Measurements from ENCODE around the gene MICU1.

Gene MICU1

DNA sequence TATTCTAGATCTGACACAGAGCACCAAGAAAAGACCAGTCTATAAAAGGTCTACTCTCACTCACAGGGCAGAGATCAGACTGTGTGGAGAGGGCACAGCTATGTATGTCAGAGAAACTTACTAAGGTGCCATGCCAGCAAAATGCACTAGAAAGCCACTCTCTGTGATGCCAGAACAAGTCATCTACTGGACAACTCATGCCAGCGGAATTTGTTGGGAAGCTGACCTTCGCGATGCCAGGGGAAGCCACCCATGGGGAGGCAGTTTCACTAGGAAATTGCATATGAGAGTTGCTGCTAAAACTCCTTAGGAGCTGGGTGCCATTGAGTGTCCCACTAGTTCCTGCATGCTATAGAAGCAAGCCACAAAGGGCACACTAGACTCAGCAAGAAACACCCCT, 58.5 kb downstream of the MICU1 start (continued):
- TF ChIP-seq, protein P1, sequence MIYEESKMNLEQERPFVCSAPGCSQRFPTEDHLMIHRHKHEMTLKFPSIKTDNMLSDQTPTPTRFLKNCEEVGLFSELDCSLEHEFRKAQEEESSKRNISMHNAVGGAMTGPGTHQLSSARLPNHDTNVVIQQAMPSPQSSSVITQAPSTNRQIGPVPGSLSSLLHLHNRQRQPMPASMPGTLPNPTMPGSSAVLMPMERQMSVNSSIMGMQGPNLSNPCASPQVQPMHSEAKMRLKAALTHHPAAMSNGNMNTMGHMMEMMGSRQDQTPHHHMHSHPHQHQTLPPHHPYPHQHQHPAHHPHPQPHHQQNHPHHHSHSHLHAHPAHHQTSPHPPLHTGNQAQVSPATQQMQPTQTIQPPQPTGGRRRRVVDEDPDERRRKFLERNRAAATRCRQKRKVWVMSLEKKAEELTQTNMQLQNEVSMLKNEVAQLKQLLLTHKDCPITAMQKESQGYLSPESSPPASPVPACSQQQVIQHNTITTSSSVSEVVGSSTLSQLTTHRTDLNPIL (CRISPR knock-in tag; IDR thresholded peaks at IDR 0.05; ENCODE audit: low read depth): no peak
- TF ChIP-seq CSDC2 (CRISPR knock-in tag; IDR thresholded peaks at IDR 0.05) (no peak), ISL1 (CRISPR knock-in tag; IDR thresholded peaks at IDR 0.05) (no peak), ZNF70 (CRISPR knock-in tag; IDR thresholded peaks at IDR 0.05) (no peak), ZFP30 (CRISPR knock-in tag; IDR thresholded peaks at IDR 0.05) (no peak)

- no peak; the same call in 2 of the 3 replicates for ATAC-seq
- TF ChIP-seq CSDC2 (CRISPR knock-in tag; IDR thresholded peaks at IDR 0.05) (no peak), RARB (CRISPR knock-in tag; IDR thresholded peaks at IDR 0.05) (no peak), CSRNP3 (CRISPR knock-in tag; IDR thresholded peaks at IDR 0.05) (no peak), POU6F1 (CRISPR knock-in tag; IDR thresholded peaks at IDR 0.05; ENCODE audit: borderline replicate concordance, low read depth) (no peak), ZNF565 (CRISPR knock-in tag; conservative IDR thresholded peaks at IDR 0.05; ENCODE audit: low read depth) (no peak), ZC3H10 (CRISPR knock-in tag; IDR thresholded peaks at IDR 0.05) (no peak), GLIS3 (CRISPR knock-in tag; IDR thresholded peaks at IDR 0.05) (no peak), TOX (CRISPR knock-in tag; IDR thresholded peaks at IDR 0.05; ENCODE audit: borderline replicate concordance) (no peak), ZFP3 (CRISPR knock-in tag; IDR thresholded peaks at IDR 0.05) (no peak), ISL1 (CRISPR knock-in tag; IDR thresholded peaks at IDR 0.05) (no peak), OSR1 (CRISPR knock-in tag; IDR thresholded peaks at IDR 0.05) (no peak), BACH2 (CRISPR knock-in tag; IDR thresholded peaks at IDR 0.05; ENCODE audit: borderline replicate concordance) (no peak)
- TF ChIP-seq, protein P2, sequence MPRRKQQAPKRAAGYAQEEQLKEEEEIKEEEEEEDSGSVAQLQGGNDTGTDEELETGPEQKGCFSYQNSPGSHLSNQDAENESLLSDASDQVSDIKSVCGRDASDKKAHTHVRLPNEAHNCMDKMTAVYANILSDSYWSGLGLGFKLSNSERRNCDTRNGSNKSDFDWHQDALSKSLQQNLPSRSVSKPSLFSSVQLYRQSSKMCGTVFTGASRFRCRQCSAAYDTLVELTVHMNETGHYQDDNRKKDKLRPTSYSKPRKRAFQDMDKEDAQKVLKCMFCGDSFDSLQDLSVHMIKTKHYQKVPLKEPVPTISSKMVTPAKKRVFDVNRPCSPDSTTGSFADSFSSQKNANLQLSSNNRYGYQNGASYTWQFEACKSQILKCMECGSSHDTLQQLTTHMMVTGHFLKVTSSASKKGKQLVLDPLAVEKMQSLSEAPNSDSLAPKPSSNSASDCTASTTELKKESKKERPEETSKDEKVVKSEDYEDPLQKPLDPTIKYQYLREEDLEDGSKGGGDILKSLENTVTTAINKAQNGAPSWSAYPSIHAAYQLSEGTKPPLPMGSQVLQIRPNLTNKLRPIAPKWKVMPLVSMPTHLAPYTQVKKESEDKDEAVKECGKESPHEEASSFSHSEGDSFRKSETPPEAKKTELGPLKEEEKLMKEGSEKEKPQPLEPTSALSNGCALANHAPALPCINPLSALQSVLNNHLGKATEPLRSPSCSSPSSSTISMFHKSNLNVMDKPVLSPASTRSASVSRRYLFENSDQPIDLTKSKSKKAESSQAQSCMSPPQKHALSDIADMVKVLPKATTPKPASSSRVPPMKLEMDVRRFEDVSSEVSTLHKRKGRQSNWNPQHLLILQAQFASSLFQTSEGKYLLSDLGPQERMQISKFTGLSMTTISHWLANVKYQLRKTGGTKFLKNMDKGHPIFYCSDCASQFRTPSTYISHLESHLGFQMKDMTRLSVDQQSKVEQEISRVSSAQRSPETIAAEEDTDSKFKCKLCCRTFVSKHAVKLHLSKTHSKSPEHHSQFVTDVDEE (CRISPR knock-in tag; IDR thresholded peaks at IDR 0.05): no peak
Measured at GRCh38 chr10:72564596-72564995, 61.3 kb downstream of the MICU1 start.

GRCh38 chr10:72563327-72563932, 62.4 kb downstream of the MICU1 start:
- no peak for ATAC-seq

More at GRCh38 chr10:72563327-72563932, 62.4 kb downstream of the MICU1 start:
- no peak for TF ChIP-seq CSDC2 (CRISPR knock-in tag; IDR thresholded peaks at IDR 0.05)
- TF ChIP-seq ARNTL (CRISPR knock-in tag; IDR thresholded peaks at IDR 0.05; ENCODE audit: borderline replicate concordance, low read depth): no peak
- TF ChIP-seq ZC3H10 (CRISPR knock-in tag; IDR thresholded peaks at IDR 0.05): no peak
- TF ChIP-seq ZNF8 (CRISPR knock-in tag; IDR thresholded peaks at IDR 0.05): no peak
- TF ChIP-seq ZNF70 (CRISPR knock-in tag; IDR thresholded peaks at IDR 0.05): no peak
- TF ChIP-seq TCF4 (CRISPR knock-in tag; IDR thresholded peaks at IDR 0.05; ENCODE audit: borderline replicate concordance): no peak
- no peak for TF ChIP-seq OSR1 (CRISPR knock-in tag; IDR thresholded peaks at IDR 0.05)
- TF ChIP-seq RARB (CRISPR knock-in tag; IDR thresholded peaks at IDR 0.05): no peak
- TF ChIP-seq, protein P2 (CRISPR knock-in tag; IDR thresholded peaks at IDR 0.05): no peak
- no peak for TF ChIP-seq ZFP30 (CRISPR knock-in tag; IDR thresholded peaks at IDR 0.05)
